HUDEP-2 (cell line): ENCODE measurements around the gene RAB27A.
"Not testable (repeated sequence)": the region's sequence is repeated elsewhere in the genome, so short reads cannot be mapped to it uniquely, and the experiment has no call there.

Experiments
- DNase-seq, 76 experiments: peaks; one replicate each; lab custom pipeline; 2025; ENCODE audit not compliant: unreplicated experiment in 76 of 76; lab: John Stamatoyannopoulos, UW

RAB27A gene

GRCh38 chr15:55289746-55290527 is at the start of gene RAB27A:
Gene RAB27A (minus strand): TSS chr15:55289813. CDS start chr15:55234934, 54,879 bp downstream.
- peak in 53 of 76 experiments; percentile 7 to 60 (median 43) for DNase-seq

- DNase-seq = no peak
Measured at GRCh38 chr15:55337160-55337559, 47.5 kb upstream of the RAB27A start.

DNA sequence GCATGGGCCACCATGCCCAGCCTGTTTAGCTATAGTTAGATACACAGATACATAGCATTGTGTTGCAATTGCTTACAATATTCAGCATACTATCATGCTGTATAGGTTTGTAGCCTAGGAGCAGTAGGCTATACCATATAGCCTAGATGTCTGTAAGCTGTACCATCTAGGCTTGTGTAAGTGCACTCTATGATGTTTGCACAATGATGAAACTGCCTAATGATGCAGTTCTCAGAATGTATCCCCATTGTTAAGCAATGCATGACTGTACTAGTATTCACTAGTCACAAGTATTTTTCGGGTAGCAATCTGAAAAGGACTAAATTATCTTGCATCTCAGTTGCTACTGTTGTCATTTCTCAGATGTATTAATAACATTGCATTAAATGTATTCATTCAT is 45.4 kb upstream of the RAB27A start:
- DNase-seq = no peak

DNA sequence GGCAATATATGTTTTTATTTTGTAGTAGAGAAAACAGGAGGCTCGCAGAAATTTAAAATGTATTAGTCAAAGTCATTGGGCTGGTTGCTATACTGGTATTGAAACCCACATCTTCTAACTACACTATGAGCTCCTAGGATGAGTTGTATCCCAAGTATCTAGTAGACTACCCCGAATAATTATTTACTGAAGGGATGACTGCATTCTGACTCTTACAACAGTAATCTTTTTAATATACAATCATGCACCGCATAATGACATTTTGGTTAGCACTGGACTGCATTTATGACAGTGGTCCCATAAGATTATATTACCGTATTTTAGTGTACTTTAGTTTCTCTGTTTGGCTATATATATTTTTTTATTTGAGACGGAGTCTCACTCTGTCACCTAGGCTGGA is 44.8 kb upstream of the RAB27A start:
- no peak for DNase-seq

DNA sequence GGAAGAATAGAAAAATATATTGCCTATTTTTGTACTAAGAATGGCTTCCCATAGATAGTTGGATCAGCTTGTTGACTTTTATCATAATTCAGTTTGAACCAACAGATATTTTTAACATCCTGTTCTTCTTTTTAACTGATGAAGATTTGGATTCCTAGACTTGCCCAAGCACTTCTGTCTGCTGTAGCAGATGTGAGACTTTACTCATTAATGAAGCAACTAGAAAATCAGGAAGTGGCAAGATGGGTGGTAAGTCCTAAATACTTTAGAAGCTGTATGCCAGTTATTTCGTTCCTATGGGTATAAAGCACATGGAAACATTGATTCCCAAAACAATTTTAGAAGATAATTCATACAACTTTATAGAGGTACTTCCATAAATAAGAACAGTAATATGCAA is 37.8 kb upstream of the RAB27A start:
- DNase-seq = no peak

DNA sequence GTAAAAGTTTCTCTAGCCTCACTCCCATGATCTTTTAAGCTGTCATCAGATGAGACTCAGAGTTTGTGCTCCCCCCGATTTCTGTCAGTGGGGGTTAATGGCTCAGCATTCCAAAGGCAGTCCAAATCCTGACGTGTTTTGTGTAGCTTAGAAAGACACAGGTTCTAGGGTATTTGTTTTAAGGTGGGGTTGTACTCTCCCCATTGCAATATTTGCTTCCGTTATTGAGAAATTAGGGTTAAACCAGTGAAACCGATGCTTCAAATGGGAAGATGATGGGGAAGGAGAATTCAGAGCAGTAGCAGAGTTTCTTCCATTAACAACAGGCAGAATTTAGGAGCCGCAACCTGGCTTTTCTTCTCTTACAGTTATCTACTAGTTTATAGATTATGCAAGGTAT is 32.9 kb upstream of the RAB27A start:
- DNase-seq = no peak

DNA sequence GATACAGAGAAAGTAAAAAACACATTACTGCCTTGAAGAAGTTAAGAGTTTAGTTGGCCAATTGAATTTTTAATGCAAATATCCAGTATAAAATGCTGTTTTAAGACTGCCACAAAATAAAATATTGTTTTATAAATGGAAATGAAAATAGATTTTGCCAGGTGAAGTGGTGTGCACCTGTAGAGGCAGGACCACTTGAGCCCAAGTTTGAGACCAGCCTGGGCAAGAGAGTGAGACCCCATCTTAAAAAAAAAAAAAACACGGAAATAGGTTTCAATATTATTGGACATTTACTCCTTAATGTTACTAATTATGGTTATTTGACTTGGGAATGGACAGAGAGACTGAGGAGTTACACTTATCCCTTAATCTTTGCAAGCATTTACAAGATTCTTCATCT is 31.4 kb upstream of the RAB27A start:
- DNase-seq = no peak

DNA sequence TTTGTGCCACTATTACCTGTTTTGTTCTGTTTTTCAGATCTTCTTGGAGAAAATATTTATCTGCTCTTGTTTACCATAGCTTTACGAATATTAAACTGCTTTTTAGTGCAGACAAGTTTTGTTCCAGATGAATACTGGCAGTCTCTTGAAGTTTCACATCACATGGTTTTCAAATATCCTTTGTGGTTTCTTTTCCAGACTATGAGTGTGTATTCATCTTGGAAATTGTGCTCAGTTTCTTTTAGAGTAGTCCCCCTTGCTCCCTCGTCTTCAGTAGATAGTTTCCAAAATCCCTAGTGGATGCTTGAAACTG is 30.6 kb upstream of the RAB27A start:
- peak in 1 of 76 experiments; percentile 32 for DNase-seq

- peak in 36 of 76 experiments; percentile 7 to 60 (median 20) for DNase-seq
Measured at GRCh38 chr15:55319537-55320237, 30.1 kb upstream of the RAB27A start.

- DNase-seq = peak in 75 of 76 experiments; percentile 31 to 97 (median 73)
Measured at GRCh38 chr15:55318588-55319494, 29.2 kb upstream of the RAB27A start, which contains the start of the genes PIGB and PIGBOS1. Gene PIGB (plus strand): TSS chr15:55319222. CDS start chr15:55319251, 29 bp downstream. Gene PIGBOS1 (minus strand): TSS chr15:55319123. CDS start chr15:55317792, 1,331 bp downstream.

DNA sequence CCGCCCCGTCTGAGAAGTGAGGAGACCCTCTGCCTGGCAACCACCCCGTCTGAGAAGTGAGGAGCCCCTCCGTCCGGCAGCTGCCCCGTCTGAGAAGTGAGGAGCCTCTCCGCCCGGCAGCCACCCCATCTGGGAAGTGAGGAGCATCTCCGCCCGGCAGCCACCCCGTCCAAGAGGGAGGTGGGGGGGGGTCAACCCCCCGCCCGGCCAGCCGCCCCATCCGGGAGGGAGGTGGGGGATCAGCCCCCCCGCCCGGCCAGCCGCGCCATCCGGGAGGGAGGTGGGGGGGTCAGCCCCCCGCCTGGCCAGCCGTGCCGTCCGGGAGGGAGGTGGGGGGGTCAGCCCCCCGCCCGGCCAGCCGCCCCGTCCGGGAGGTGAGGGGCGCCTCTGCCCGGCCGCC is 13.2 kb upstream of the RAB27A start:
- not testable (repeated sequence) for DNase-seq

- DNase-seq = peak in 5 of 76 experiments; percentile 5 to 11 (median 9)
Measured at GRCh38 chr15:55297315-55297714, 7.7 kb upstream of the RAB27A start.

GRCh38 chr15:55290528-55291057 is 980 bp upstream of the RAB27A start:
- peak in 71 of 76 experiments; percentile 10 to 84 (median 65) for DNase-seq

DNA sequence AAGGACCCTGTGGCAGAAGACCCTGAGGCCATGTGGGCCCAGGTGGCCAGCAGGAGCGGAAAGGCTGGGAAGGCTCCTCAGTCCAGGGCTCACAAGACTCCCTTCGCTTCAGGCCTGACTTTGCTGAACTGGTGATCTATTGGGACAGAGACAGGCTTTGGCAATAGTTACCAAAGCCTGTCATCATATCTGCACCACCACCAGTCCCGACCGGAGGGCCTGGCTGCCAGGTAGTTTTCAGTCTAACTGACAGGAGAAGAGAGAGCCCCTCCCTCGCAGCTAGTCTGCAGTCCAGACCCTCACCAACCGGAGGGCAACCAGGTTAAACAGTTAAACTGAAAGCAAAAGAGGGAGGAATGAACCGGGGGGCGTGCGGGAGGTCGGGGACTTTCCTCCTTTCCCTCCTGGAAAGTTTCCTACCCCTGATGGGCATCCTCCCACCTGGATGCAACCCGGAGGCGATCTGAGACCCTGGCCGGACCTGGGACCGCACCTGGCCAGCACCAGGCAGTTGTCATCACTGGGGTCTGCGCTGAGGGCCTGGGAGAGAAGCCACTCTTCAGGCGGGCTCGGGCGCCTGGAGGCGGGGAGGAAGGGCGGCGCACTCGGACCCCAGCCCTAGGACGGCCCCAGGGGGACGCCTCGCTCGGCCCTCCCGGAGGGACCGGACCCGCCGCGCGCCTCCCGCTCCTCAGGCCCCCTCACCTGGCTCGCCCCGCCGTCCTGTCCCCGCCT is 435 bp downstream of the RAB27A start:
- DNase-seq = peak in 29 of 76 experiments; percentile 8 to 38 (median 18)

DNA sequence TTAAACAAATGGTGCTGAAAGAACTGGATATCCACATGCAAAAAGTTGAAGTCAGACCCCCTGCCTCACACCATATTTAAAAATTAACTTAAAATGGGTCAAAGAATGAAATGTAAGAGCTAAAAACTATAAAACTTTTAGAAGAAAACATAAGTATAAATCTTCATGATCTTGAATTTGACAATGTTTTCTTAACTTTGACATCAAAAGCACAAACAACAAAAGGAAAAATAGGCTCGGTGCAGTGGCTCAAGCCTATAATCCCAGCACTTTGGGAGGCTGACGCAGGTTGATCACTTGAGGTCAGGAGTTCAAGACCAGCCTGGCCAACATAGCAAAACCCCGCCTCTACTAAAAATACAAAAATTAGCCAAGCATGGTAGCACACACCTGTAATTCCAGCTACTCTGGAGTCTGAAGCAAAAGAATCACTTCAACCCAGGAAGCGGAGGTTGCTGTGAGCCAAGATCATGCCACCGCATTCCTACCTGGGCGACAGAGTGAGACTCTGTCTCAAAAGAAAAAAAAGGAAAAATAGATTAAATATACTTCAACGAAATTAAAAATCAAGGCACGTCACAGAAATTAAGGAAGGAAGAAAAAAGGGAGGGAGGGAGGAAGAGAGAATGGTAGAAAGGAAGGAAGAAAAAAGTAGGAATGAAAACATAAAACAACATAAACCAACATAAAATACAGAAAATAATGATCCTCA is 1.5 kb downstream of the RAB27A start:
- DNase-seq = no peak

DNA sequence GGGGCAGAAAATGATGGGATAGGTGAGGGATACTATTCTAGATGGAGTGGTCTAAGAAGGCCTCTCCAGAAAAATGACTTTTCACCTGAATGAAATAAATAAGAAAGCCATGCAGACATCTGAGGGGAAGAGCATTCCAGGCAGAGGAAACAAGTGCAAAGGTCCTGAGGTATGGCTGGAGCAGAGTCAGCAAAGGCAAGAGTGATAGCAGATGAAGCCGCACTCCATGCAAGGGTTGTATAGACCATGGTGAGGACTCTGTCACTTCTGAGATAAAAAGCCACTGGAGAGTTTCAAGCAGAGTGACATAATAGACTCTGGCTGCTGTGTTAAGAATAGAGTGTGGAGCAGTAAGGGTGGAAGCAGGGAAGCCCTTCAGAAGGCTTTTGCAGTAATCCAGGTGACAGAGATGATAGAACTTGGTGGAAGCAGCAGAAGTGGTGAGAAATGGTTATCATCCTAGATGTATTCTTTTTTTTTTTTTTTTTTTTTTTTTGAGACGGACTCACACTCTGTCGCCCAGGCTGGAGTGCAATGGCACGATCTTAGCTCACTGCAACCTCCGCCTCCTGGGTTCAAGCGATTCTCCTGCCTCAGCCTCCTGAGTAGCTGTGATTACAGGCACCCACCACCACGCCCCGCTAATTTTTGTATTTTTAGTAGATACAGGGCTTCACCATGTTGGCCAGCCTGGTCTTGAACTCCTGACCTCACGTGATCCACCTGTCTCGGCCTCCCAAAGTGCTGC is 3.0 kb downstream of the RAB27A start:
- peak in 2 of 76 experiments; percentile 15 to 18 for DNase-seq

DNA sequence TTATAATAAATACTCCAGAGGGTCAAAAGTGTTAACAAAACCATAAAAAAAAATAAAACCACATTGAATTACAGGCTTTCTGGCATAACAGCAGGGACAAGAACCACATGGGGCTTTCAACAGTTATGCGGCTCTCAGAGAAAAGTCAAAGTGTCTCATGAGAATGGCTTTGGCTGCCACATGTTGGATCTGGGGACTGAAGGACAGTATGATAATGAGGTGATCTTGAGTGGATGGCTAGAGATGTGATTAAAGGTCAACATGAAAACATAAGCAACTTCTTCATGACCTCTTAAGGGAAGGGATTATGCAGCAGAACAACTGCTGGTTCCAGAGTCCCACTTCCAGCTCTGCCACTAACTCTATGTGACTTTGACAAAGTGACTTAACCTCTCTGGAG is 5.2 kb downstream of the RAB27A start:
- DNase-seq = no peak

DNA sequence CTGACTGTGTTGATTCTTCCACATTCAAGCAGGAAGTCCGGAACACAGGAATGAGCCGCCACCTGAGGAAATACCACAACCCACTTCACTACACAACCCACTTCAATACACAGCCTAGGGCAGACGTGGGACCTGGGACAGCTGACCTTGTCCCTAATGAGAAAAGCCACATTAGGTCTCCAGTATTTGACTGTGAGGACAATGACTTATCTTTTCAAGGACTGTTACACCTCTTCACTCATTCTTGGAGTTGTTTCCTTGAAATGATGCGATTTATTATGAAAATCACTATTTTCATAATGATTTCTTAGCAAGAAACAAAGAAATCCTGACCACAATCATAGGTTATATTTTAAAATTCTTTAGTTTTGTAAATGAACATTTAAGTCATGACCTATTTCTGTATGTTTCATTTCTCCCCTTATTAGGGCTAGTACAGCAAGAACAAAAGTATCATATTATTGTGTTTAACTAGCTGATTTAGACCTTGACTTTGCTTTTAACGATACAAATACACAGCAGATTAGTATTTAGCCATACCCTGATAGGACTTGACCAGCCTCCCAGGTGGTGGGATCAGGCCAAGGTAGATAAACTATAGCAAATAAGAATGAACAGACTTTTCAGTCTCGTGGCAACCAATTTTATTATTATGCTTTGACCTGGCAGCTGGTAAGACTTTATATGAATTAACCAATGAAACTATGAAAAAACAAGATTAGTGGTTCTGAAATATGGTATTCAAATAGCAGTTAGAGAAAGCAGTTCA is 6.0 kb downstream of the RAB27A start:
- no peak for DNase-seq
